Measurements from ENCODE around the gene MRPS34.

DNA sequence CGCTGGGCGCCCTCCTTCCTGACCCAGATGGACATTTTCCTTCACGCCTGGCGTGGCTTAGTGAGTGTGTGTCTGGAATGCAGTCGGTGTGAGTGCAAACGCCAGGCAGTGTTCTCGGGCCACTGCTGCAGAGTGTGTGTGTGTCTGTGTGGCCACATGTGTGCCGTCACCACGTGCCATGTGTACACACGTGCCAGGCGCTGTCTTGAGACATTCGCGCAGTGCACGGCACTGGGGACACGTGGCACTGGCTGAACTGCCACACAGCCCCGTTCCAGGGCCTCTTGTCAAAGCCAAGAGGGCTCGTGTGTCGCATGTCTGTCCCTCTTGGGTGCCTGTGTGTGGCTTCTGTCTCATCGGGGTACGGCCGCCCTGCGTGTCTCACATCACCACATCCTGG lies 38.1 kb downstream of the MRPS34 start:
- no peak for TF ChIP-seq ZNF23 (tag by site-specific recombination; IDR thresholded peaks at IDR 0.05; ENCODE audit: borderline replicate concordance)
- TF ChIP-seq, protein P1, sequence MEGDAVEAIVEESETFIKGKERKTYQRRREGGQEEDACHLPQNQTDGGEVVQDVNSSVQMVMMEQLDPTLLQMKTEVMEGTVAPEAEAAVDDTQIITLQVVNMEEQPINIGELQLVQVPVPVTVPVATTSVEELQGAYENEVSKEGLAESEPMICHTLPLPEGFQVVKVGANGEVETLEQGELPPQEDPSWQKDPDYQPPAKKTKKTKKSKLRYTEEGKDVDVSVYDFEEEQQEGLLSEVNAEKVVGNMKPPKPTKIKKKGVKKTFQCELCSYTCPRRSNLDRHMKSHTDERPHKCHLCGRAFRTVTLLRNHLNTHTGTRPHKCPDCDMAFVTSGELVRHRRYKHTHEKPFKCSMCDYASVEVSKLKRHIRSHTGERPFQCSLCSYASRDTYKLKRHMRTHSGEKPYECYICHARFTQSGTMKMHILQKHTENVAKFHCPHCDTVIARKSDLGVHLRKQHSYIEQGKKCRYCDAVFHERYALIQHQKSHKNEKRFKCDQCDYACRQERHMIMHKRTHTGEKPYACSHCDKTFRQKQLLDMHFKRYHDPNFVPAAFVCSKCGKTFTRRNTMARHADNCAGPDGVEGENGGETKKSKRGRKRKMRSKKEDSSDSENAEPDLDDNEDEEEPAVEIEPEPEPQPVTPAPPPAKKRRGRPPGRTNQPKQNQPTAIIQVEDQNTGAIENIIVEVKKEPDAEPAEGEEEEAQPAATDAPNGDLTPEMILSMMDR (tag by site-specific recombination; IDR thresholded peaks at IDR 0.05), result no peak
